IMR-90 (cell line): ENCODE results near the gene PPM1L.

Experiments
- BHLHE40 ChIP-seq: fragments of 150-350 bp; IDR thresholded peaks from 2 replicates; pipeline ENCODE4 v1.6.1; 2016; ENCODE audit warnings: mild to moderate bottlenecking, low read depth, low read length
- CHD1 ChIP-seq: IDR thresholded peaks from 2 replicates; pipeline ENCODE4 v1.6.1; 2012; ENCODE audit warnings: low read depth, low read length, improper control_type of control experiment
- MAZ ChIP-seq: IDR thresholded peaks from 2 replicates; pipeline ENCODE4 v1.6.1; 2012; ENCODE audit warnings: low read depth, mild to moderate bottlenecking, low read length, improper control_type of control experiment, moderate library complexity, borderline replicate concordance
- NFE2L2 ChIP-seq: fragments of 150-350 bp; IDR thresholded peaks from 2 replicates; pipeline ENCODE4 v1.6.1; 2016; ENCODE audit warnings: low read depth, mild to moderate bottlenecking, low read length
- POLR2A ChIP-seq: IDR thresholded peaks from 2 replicates; pipeline ENCODE4 v1.6.1; 2012; ENCODE audit warnings: mild to moderate bottlenecking, low read depth, low read length
- RFX5 ChIP-seq: IDR thresholded peaks from 2 replicates; pipeline ENCODE4 v1.8.0; 2012; ENCODE audit warnings: low read depth, mild to moderate bottlenecking, low read length, moderate library complexity
- TF ChIP-seq, protein P1 (sequence below): fragments of 150-350 bp; IDR thresholded peaks from 2 replicates; pipeline ENCODE4 v1.6.1; 2017; ENCODE audit warnings: mild to moderate bottlenecking, antibody characterized with exemption, low read length, low read depth
- TF ChIP-seq, protein P2 (sequence below): conservative IDR thresholded peaks from 2 replicates; pipeline ENCODE4 v1.5.1; 2012; ENCODE audit warnings: mild to moderate bottlenecking, low read depth, low read length, improper control_type of control experiment

GRCh38 chr3:160943996-160944395 lies 188.0 kb downstream of the PPM1L start:
- TF ChIP-seq, protein P1, sequence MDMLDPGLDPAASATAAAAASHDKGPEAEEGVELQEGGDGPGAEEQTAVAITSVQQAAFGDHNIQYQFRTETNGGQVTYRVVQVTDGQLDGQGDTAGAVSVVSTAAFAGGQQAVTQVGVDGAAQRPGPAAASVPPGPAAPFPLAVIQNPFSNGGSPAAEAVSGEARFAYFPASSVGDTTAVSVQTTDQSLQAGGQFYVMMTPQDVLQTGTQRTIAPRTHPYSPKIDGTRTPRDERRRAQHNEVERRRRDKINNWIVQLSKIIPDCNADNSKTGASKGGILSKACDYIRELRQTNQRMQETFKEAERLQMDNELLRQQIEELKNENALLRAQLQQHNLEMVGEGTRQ = no peak
- TF ChIP-seq, protein P2, sequence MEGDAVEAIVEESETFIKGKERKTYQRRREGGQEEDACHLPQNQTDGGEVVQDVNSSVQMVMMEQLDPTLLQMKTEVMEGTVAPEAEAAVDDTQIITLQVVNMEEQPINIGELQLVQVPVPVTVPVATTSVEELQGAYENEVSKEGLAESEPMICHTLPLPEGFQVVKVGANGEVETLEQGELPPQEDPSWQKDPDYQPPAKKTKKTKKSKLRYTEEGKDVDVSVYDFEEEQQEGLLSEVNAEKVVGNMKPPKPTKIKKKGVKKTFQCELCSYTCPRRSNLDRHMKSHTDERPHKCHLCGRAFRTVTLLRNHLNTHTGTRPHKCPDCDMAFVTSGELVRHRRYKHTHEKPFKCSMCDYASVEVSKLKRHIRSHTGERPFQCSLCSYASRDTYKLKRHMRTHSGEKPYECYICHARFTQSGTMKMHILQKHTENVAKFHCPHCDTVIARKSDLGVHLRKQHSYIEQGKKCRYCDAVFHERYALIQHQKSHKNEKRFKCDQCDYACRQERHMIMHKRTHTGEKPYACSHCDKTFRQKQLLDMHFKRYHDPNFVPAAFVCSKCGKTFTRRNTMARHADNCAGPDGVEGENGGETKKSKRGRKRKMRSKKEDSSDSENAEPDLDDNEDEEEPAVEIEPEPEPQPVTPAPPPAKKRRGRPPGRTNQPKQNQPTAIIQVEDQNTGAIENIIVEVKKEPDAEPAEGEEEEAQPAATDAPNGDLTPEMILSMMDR = no peak
- TF ChIP-seq BHLHE40 = no peak
- no peak for TF ChIP-seq POLR2A
- TF ChIP-seq RFX5 = no peak
- no peak for TF ChIP-seq NFE2L2
- no peak for TF ChIP-seq CHD1
- no peak for TF ChIP-seq MAZ
